GM19455 (cell line): Measurements from ENCODE around the gene ANKMY1.

Experiments used
- ATAC-seq: cut with Tn5 transposase; IDR thresholded peaks from one replicate; pipeline ENCODE4 v1.9.1; 2021; ENCODE audit not compliant: unreplicated experiment

ANKMY1 gene

DNA sequence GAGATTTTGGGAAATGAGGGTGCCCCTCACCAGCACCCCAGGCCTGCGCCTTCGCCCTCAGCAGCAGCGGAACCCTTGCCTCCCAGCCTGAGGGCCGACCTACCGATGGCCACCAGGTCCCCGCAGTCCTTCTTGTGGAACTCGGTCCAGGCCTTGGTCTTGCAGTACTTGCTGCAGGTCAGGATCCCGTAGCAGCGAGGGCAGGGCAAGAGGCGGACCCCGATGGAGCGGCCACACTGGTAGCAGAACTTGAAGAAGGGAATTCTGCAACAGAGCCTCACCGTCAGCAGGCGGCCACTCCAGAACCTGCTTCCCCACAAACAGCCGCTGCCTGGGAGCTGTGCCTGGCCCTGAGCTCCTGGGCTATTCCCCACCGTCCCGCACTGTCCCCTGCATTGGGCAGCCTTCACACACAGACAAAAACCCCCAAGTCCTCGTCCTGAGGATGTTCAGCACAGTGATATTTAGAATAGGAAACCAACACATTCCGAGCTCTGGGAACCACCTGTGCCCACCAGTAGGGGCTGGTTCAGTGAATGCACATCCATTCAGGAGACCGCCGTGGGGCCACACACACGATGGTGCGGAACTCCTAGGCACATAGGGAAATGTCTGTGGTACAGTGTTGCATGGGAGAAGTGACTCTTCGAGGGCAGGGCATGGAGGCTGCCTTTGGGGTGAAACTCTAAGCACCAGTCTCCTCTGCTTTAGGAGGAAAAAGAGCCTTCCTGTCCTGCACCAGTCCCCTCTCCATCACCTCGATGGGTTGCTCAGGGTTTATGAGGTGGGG, 76.8 kb downstream of the ANKMY1 start:
- ATAC-seq = no peak

DNA sequence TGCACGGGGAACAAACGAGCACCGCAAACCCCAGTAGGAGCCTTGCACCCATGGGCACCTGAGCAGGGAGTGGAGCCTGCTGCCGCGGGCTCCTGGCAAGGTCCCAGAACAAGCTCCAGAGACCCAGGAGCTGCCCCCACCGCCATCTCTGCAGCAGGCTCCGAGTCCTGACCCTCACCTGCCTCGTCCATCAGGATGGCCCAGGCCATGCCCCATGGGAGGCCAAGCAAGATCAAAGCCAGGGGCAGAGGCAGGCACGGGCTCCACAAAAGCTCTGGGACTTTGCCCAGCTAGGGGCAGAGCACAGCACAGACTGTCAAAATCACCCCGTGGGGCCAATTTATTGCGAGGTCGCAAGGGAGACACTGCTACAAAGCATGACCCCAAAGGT, 78.7 kb downstream of the ANKMY1 start:
- no peak for ATAC-seq

DNA sequence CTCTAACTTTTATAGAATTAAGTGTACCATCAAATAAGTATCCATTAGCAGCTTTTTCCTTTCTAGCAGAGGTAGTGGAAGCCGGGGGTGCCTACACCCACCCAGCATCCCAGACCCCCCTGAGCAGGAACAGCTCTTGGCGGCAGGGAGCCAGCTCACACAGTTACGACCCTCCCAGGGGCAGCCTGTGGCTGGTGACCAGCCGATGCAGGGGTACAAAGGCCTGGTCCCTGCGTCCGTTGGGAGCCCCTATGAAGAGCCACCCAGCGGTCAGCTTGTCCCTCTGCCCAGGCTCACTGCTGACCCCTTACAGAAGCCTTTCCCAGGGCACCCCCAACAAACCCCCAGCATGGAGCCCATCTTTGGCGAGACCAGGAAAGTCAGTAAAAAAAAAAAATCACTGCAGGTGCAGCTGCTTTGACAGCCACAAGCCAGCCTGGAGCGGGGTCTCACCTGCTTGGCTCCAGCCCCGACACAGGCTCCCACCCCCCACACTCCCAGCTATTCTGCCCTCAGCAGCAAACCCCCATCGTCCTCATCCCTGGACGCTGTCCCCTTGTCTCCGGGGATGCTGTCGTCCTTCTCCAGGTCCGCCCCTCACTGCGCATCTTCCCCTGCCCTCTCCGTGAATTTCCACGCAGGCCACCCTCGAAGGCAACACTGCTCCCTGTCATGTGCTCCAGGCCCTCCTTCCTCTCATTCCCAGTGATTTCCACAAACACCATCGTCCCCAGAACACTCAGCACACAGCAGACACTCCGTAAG, 79.3 kb downstream of the ANKMY1 start:
- ATAC-seq = no peak

DNA sequence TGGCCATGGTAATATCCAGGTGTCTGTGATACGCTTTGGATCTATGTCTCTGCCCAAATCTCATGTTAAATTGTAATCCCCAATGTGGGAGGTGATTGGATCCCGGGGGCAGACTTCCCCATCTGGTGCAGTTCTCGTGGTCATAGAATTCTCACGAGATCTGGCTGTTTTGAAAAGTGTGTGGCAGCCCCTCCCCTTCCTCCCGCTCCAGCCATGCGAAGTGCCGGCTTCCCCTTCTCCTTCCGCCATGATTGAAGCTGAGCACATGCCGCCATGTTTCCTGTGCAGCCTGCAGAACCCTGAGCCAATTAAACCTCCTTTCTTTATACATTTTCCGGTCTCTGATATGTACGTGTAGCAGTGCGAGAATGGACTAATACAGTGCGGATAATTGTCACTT, 79.9 kb downstream of the ANKMY1 start:
- no peak for ATAC-seq

DNA sequence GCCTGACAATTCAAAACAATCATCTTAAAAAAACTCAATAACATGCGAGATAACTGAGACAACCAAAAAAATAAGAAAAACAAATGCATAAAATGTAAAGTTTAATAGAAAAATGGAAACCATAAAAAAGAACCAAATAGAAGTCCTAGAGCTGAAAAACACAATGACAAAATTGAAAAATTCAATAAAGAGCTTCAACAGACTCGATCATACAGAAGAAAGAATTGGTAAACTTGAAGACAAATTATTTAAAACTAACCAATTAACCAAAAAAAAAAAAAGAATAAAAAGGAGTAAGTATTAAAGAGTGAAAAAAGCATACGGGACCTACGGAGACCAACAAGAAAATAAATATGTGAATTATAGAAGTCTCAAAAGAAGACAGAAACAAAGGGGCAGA, 84.6 kb downstream of the ANKMY1 start:
- ATAC-seq = no peak

- no peak for ATAC-seq
Observed at GRCh38 chr2:240472078-240472790, 85.6 kb downstream of the ANKMY1 start.

DNA sequence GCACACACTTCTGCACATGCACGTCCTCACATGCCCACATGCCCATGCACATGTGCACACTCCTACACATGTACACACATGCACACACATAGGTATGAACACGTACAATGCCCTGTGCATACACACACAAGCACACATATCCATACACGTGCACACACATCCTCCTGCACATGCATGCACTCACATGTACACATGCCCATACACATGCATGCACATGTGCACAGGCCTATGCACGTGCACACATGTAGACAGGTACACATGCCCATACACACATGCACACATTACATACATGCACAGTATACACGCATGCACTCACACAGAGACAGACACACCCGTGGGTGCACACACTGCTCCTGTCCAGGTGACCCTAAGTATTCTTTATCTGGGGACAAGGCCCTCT, 88.0 kb downstream of the ANKMY1 start:
- no peak for ATAC-seq

DNA sequence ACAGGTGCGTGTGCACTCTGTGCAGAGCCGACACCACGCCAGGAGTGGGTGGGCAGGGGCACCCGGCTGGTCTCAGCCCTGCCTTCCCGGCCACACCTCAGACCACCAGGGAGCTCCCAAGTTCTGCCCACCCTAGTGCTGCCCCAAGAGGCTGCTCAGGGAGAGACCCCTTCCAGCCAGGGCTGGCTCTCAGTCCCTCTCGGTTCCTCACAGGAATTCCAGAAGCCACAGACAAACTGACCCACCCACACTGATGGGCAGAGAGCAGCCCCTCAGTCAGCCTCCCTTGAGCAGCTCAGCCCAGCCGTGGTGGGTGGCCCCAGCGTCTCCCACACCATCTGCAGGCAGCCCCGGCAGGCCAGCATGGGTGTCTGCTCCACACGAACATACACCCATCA, 88.5 kb downstream of the ANKMY1 start:
- ATAC-seq = no peak

DNA sequence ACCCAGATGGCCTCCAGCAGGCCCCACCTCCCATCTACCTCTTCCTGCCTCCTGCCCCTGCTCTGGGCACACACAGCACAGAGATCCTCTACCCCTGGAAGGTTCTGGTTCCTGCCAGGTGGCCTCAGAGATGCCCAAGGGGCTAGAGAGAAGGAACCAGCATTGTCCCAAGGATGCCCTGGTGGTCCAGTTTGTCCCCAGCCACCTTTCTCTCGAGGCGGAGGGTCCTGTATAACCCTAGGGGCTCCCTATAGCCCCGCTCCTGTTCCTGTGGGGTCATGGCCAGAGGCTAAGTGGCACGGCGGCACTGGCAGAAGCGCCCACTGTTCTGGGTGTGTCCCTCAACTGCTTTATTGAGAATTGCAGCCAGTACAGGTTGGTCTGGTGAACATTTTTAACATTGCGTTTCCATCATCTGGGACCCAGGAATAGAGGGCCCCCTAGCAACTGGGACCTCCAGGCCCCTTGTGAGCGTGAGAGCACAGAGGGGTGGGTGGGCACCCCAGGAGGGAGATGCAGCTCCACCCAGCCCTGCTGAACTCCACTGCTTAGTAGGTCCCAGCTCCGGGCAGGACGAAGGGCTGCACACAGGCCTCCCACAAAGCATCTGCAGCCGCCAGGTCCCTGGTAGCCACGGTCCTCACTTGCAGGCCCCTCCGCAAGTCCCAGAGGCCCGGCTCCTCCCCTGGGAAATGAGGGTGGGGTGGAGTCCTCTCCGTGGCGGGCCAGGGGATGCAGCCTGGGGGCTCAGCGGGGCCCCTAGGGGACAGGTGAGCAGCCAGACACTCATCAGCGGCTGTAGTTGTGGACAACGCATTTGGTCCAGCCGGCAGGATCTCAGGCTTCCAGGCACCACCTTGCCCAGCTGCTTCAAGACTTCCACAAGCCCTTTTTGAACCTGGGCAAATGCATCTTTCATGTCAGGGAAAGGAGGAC, 89.2 kb downstream of the ANKMY1 start:
- ATAC-seq = no peak

GRCh38 chr2:240467659-240468302, 90.0 kb downstream of the ANKMY1 start:
- no peak for ATAC-seq

DNA sequence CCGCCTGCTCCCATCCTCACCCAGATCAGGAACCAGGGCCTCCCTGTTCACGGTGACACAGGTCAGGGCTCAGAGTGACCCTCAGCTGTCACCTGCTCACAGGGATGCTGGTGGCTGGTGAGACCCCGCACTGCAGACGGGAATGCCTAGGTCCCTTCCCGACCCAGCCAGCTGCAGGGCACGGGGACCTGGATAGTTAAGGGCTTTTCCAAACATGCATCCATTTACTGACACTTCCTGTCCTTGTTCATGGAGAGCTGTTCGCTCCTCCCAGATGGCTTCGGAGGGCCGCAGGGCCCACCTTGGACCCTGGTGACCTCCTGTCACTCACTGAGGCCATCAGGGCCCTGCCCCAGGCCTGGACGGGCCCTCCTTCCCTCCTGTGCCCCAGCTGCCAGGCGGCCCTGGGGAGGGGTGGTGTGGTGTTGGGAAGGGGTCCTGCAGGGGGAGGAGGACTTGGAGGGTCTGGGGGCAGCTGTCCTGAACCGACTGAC, 90.6 kb downstream of the ANKMY1 start:
- ATAC-seq = no peak

- ATAC-seq = no peak
Observed at GRCh38 chr2:240466579-240467148, 91.1 kb downstream of the ANKMY1 start.

GRCh38 chr2:240465765-240466578, 91.8 kb downstream of the ANKMY1 start:
- ATAC-seq = no peak

GRCh38 chr2:240465268-240465764, 92.5 kb downstream of the ANKMY1 start:
- no peak for ATAC-seq

- ATAC-seq = no peak
Observed at GRCh38 chr2:240464514-240465241, 93.1 kb downstream of the ANKMY1 start.

- ATAC-seq = no peak
Observed at GRCh38 chr2:240463866-240464481, 93.8 kb downstream of the ANKMY1 start.

GRCh38 chr2:240463274-240463865, 94.4 kb downstream of the ANKMY1 start:
- no peak for ATAC-seq
